ENCODE measurements around the gene TNFAIP8.
A peak's percentile ranks its signal among the peaks of the same experiment; 100 is the strongest.

- no peak for TF ChIP-seq SIN3A (IDR thresholded peaks at IDR 0.05; ENCODE audit: borderline replicate concordance in 2 of 2, control insufficient read depth in 1 of 2, low read depth in 2 of 2, low read length in 2 of 2)
- TF ChIP-seq CTCF (IDR thresholded peaks at IDR 0.05 in 2 of 3, conservative IDR thresholded peaks at IDR 0.05 in 1 of 3; ENCODE audit: insufficient read depth in 2 of 3, low read depth in 1 of 3, low read length in 3 of 3) = peak; percentile 78 to 94 (median 87)
- no peak for TF ChIP-seq ADNP (tag; IDR thresholded peaks at IDR 0.05)
- TF ChIP-seq ZNF253 (CRISPR knock-in tag; conservative IDR thresholded peaks at IDR 0.05) = no peak
- TF ChIP-seq FIP1L1 (IDR thresholded peaks at IDR 0.05; ENCODE audit: low read depth, low read length, poor library complexity, severe bottlenecking) = no peak
- TF ChIP-seq EZH2 (IDR thresholded peaks at IDR 0.05; ENCODE audit: borderline replicate concordance, low read depth, low read length) = no peak
- TF ChIP-seq E4F1 (CRISPR knock-in tag; IDR thresholded peaks at IDR 0.05; ENCODE audit: borderline replicate concordance) = no peak
- TF ChIP-seq ZSCAN32 (CRISPR knock-in tag; IDR thresholded peaks at IDR 0.05) = no peak
- TF ChIP-seq MAFG (tag; conservative IDR thresholded peaks at IDR 0.05) = peak; percentile 46
- no peak for TF ChIP-seq CHD7 (IDR thresholded peaks at IDR 0.05; ENCODE audit: low read depth, low read length)
- no peak for TF ChIP-seq SMARCA5 (IDR thresholded peaks at IDR 0.05)
- TF ChIP-seq JUND (IDR thresholded peaks at IDR 0.05; ENCODE audit: borderline replicate concordance, low read depth, low read length) = no peak
- no peak for TF ChIP-seq JUND (tag; IDR thresholded peaks at IDR 0.05; ENCODE audit: borderline replicate concordance, low read depth, low read length)
- no peak for TF ChIP-seq NFATC3 (IDR thresholded peaks at IDR 0.05)
- no peak for TF ChIP-seq MYC (IDR thresholded peaks at IDR 0.05; ENCODE audit: low read depth, low read length)
- no peak for TF ChIP-seq MYC (CRISPR knock-in tag; IDR thresholded peaks at IDR 0.05; ENCODE audit: borderline replicate concordance, low read depth)
These were observed 55.8 kb downstream of the TNFAIP8 start for GRCh38 chr5:119411361-119412278.
